GM12872 (cell line): ENCODE results near the gene CXCL10.

Experiments
- CTCF ChIP-seq: IDR thresholded peaks from 3 replicates; pipeline ENCODE4 v1.5.1; 2011; ENCODE audit warnings: low read depth, mild to moderate bottlenecking, low read length, moderate library complexity; ENCODE audit not compliant: insufficient read depth

The CXCL10 gene

GRCh38 chr4:76058888-76059426 lies 35.7 kb upstream of the CXCL10 start:
- no peak for TF ChIP-seq CTCF

- no peak for TF ChIP-seq CTCF
Observed at GRCh38 chr4:76058302-76058701, 35.0 kb upstream of the CXCL10 start.

- no peak for TF ChIP-seq CTCF
Observed at GRCh38 chr4:76055421-76055820, 32.1 kb upstream of the CXCL10 start.

DNA sequence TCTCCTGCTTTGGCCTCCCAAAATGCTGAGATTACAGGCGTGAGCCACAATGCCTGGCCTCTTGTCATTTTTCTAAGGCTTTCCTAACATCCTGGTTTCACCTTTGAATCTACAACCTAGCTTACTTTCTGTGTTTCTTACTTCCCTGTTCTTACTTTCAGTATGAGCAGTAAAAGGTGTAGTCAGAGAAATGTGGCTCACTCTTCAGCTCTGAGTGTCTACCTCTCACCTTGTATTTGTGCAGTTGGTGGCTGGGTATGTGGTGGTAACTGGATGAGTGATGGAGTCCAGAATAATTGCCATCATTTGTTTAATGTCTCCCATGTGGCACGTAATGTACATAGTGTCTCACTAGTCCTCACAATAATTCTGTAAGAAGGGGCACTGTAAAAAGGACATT lies 31.7 kb upstream of the CXCL10 start:
- no peak for TF ChIP-seq CTCF

DNA sequence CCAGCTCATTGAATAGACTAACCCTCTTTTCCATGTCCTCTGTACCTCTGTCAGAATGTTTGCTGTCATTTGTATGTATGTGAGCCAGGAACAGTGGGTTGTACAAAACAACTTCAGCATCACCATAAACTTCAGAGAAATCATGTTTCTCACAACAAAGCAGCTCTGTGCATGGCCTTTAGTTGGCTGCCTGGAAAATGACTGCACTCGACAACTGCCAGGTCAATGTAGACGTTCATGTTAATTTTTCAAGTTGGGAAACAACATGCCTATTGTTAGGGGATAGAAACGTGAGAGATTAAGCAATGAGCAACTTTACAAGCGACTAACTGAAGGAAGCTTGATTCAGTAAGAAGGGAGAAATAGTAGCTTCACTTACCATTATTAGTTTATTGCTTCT lies 30.4 kb upstream of the CXCL10 start:
- TF ChIP-seq CTCF = no peak

GRCh38 chr4:76036855-76037254 lies 13.6 kb upstream of the CXCL10 start:
- no peak for TF ChIP-seq CTCF

DNA sequence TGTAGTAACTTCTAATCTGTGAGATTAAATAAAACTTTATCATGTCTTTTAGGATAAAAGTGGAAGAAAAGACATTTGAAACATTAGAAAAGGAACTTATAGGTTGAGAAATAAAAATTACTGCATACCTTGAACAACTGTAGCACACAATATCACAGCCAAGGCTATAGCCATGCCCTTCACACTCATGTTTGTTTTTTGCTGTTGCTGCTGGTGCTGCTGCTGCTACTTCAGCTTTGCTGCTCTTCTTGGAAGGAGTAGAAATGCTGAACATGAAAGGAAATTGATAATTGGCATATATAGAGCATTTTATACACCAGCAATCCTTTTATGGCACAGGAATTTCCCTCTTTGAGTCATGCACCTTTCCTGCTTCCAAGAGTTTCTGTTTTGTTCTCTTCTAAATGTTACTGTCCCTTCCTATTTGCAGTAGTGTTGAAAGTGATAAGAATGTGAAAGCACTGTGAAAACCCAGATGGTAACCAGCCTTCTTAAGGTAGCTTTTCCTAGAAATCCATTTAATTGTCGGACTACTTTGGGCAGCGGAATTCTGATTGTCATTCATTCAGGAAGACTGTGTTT lies 12.6 kb upstream of the CXCL10 start, which contains the start of gene CXCL11:
Gene CXCL11 (minus strand): TSS at position 272 of the 582 bp plus-strand sequence. CDS start 83 bp downstream, at position 189.
- no peak for TF ChIP-seq CTCF

DNA sequence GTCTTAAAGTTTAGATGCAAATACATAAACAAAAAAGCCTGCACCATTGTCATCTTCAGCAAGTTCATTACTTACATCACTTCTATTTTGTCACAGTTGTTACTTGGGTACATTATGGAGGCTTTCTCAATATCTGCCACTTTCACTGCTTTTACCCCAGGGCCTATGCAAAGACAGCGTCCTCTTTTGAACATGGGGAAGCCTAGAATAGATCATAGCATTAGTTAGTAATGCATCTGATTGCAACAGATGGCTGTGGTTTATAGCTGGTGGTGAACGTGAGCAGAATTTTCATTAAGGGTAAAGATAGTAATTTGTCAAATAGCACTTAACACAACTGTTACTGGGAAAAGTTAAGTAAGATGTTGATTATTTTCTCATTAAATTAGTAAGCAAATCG lies 11.8 kb upstream of the CXCL10 start:
- TF ChIP-seq CTCF = no peak
